Spleen (tissue), 11 donors: ENCODE measurements around the gene CSMD2. TPM values are rescaled to one million over a fixed set of nuclear protein-coding genes. Genes with fewer than 3 reads are reported as not detected.

Experiments used
- DNase-seq: peaks from one replicate; pipeline ENCODE4 v3.0.0-alpha.2; 2020
- H3K27ac ChIP-seq, 8 donors: fragments of 200-600 bp; sonication (generic) in 7 of 8; 1 replicate in 4 of 8; 2 replicates in 4 of 8; pipeline versions ENCODE4 v1.5.0 to v1.8.0; 2016 to 2021; ENCODE audit warnings: inconsistent platforms in 4 of 8, mild to moderate bottlenecking in 4 of 8, moderate library complexity in 1 of 8
- H3K27me3 ChIP-seq, 7 donors: fragments of 200-600 bp; sonication (generic) in 6 of 7; replicated peaks in 1 of 7; 1 replicate in 4 of 7; 2 replicates in 3 of 7; pipeline versions ENCODE4 v1.5.0 to v1.8.0; 2016 to 2021; ENCODE audit warnings: inconsistent platforms in 3 of 7, mild to moderate bottlenecking in 1 of 7
- H3K36me3 ChIP-seq, 6 donors: fragments of 200-600 bp; sonication (generic) in 5 of 6; 1 replicate in 4 of 6; 2 replicates in 2 of 6; pipeline versions ENCODE4 v1.5.0 to v1.8.0; 2016 to 2021; ENCODE audit warnings: inconsistent platforms in 2 of 6
- H3K4me1 ChIP-seq, 6 donors: fragments of 200-600 bp; sonication (generic) in 5 of 6; 1 replicate in 3 of 6; 2 replicates in 3 of 6; pipeline versions ENCODE4 v1.5.0 to v1.8.0; 2016 to 2021; ENCODE audit warnings: inconsistent platforms in 3 of 6
- H3K4me3 ChIP-seq, 8 donors: fragments of 200-600 bp; sonication (generic) in 7 of 8; 1 replicate in 4 of 8; 2 replicates in 4 of 8; pipeline versions ENCODE4 v1.5.0 to v1.8.0; 2016 to 2021; ENCODE audit warnings: inconsistent platforms in 4 of 8, mild to moderate bottlenecking in 4 of 8, moderate library complexity in 2 of 8
- H3K9me3 ChIP-seq, 8 donors: fragments of 200-600 bp; sonication (generic) in 7 of 8; 1 replicate in 4 of 8; 2 replicates in 4 of 8; pipeline versions ENCODE4 v1.5.0 to v1.8.0; 2016 to 2021; ENCODE audit warnings: inconsistent platforms in 4 of 8
- CTCF ChIP-seq, 11 experiments: fragments of 200-600 bp in 7 of 11; fragments of 450-650 bp in 4 of 11; sonication (generic) in 4 of 11; IDR thresholded peaks in 8 of 11; conservative IDR thresholded peaks in 3 of 11; 1 replicate in 7 of 11; 2 replicates in 4 of 11; pipeline versions ENCODE4 v1.4.0 to v1.8.0; 2016 to 2021; ENCODE audit warnings: antibody characterized with exemption in 11 of 11, inconsistent platforms in 4 of 11, mild to moderate bottlenecking in 1 of 11
- POLR2A ChIP-seq, 3 donors: fragments of 450-650 bp; IDR thresholded peaks; one replicate each; pipeline ENCODE4 v1.5.1; 2017; ENCODE audit warnings: antibody characterized with exemption in 3 of 3, mild to moderate bottlenecking in 1 of 3
- POLR2AphosphoS5 ChIP-seq, 3 donors: sonication (generic); formaldehyde crosslinking; IDR thresholded peaks; one replicate each; pipeline ENCODE4 v1.5.1; 2017; ENCODE audit warnings: antibody characterized with exemption in 3 of 3
- WGBS, 5 donors: extraction: QIAGEN DNeasy Blood & Tissue Kit in 3 of 5; methylation state at CpG; one replicate each; pipeline versions ENCODE4 v1.1.5 to v1.1.7; 2013 to 2018; 5-methylcytosine and 5-hydroxymethylcytosine counted together
- intact Hi-C: fragments of 100-400 bp; cut with DNase I; formaldehyde crosslinking; loops from one replicate; pipeline ENCODE4 v1.15.0; 2023; ENCODE audit warnings: low total_unique reads
- polyA plus RNA-seq, 3 donors: library from polyadenylated mRNA; stranded (reverse); fragments of 200-250 nt; gene quantifications; one replicate each; pipeline ENCODE4 v1.2.1, GENCODE V29; 2013
- total RNA-seq, 7 donors: library from RNA; depleted of rRNA in 3 of 7; stranded (reverse); fragments of >200 nt in 3 of 7; fragmentation: NEBNext Ultra II Directional in 4 of 7; extraction: Animal tissue kit (Norgen Biotek cat#: 25700) in 4 of 7; gene quantifications; one replicate each; pipeline versions ENCODE4 v1.1.0 to v1.2.1, GENCODE V29; 2016 to 2021
- donor health status: healthy with polysubstance abuse.
- donor health status: DM: no; HTN: no; CAD: no; lungs with moderate emphysema.
- donor health status: DM: no; HTN: no; CAD: no.
- donor health status: Bipolar disorder and iron deficiency.
- donor health status: healthy.
- donor health status: DM: no; HTN: no; CAD: no.
- donor health status: DM: yes; HTN: yes; CAD: no.

The CSMD2 gene
- total and polyA plus RNA-seq, 10 donors: 0.12 to 2.7 (median 0.96) TPM

DNA sequence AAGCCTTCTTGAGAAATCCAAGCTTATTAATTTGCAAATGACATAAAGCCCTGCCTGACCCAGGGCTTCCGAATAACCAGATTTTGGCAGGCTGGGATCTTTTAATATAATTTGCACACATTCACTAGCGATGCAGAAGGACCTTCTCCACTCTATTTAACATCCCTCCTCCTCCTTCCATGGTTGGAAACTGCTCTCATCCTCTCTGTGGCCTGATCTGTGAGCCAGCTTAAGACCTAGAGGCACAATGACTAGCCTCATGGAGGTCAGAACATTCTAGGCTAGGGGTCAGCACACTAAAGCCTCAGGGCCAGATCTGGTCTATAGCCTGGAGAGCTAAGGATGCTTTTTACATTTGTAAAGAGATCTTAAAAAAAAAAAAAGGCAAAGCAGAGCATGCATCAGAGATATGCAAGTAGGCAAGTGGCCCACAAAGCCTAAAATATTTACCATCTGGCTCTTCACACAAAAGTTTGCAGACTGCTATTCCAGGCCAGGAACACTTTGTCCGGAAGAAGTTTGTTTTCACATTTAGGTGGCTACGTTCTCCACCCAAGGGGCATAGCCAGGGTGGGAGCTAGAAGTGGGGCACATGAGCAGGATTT, 439.4 kb downstream of the CSMD2 start:
- Histone ChIP-seq H3K9me3 (no peaks in the 10 kb centered on the region), H3K4me3 (no peak overlapping the region), H3K36me3 (no peaks in the 10 kb centered on the region), H3K27me3 (no peaks in the 10 kb centered on the region), H3K27ac (no peak overlapping the region), H3K4me1 (no peaks in the 10 kb centered on the region)
- intact Hi-C loops: no loop called here
- DNase-seq: no peak
- 72 to 97% (median 83%) methylated on average over 3 to 4 of the region's 4 CpGs for WGBS, 5 donors
- TF ChIP-seq POLR2AphosphoS5 (IDR thresholded peaks at IDR 0.05) (no peak), POLR2A (IDR thresholded peaks at IDR 0.05) (no peak), CTCF (IDR thresholded peaks at IDR 0.05 in 8 of 11, conservative IDR thresholded peaks at IDR 0.05 in 3 of 11) (no peak)

DNA sequence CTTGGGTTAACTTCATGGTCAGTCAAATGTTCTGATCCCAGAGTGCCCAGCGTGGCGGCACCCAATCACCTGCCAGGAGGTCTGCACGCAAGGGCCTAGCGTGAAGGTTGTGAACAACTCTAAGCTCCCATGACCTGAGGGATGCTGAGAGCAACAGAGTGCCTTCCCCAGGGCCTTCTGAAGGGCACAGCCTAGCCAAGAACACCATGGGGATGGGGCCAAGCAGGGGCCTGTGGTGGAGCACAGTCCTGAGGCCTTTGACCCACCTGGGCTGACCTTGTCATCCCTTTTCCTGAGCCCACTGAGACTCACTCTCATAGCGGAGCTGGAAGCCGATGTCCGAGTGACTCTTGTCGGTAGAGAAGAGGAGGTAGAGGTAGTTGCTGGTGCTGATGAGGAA, 440.0 kb downstream of the CSMD2 start:
- no peaks in the 10 kb centered on the region for H3K4me1 ChIP-seq
- intact Hi-C loops: no loop called here
- no peaks in the 10 kb centered on the region for H3K27me3 ChIP-seq
- no peaks in the 10 kb centered on the region for H3K9me3 ChIP-seq
- TF ChIP-seq POLR2AphosphoS5 (IDR thresholded peaks at IDR 0.05) (no peak), CTCF (IDR thresholded peaks at IDR 0.05 in 8 of 11, conservative IDR thresholded peaks at IDR 0.05 in 3 of 11) (no peak), POLR2A (IDR thresholded peaks at IDR 0.05) (no peak)
- 92 to 100% (median 97%) methylated on average over 6 to 8 of the region's 8 CpGs for WGBS, 5 donors
- no peaks in the 10 kb centered on the region for H3K36me3 ChIP-seq
- no peak for DNase-seq
- no peak overlapping the region for H3K4me3 ChIP-seq
- no peak overlapping the region for H3K27ac ChIP-seq

DNA sequence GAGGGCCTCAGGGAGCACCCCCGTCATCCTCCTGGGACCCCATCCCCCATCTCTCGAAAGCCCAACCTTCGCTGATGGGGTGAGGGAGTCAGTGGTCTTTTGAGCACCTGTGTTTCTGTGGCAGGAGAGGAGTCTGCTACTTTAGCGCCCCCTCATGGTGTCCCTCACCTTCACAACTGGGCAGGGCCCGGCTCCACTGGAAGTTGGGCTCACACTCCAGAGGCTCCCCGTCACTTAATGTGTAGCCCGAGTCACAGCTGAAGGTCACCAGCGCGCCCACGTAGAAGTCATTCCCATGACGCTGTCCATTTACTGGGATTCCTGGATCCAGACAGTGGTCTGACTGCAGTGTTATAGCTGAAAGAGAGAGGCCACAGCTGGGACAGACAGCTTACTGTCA, 440.7 kb downstream of the CSMD2 start:
- intact Hi-C loops: no loop called here
- no peaks in the 10 kb centered on the region for H3K4me1 ChIP-seq
- no peaks in the 10 kb centered on the region for H3K36me3 ChIP-seq
- H3K27ac ChIP-seq: no peak overlapping the region
- H3K9me3 ChIP-seq: no peaks in the 10 kb centered on the region
- TF ChIP-seq POLR2AphosphoS5 (IDR thresholded peaks at IDR 0.05): no peak
- no peak for TF ChIP-seq POLR2A (IDR thresholded peaks at IDR 0.05)
- no peak for TF ChIP-seq CTCF (IDR thresholded peaks at IDR 0.05 in 8 of 11, conservative IDR thresholded peaks at IDR 0.05 in 3 of 11)
- WGBS, 5 donors: 87 to 94% (median 91%) methylated on average over 11 of the region's 11 CpGs
- no peak for DNase-seq
- no peaks in the 10 kb centered on the region for H3K27me3 ChIP-seq
- H3K4me3 ChIP-seq: no peak overlapping the region

DNA sequence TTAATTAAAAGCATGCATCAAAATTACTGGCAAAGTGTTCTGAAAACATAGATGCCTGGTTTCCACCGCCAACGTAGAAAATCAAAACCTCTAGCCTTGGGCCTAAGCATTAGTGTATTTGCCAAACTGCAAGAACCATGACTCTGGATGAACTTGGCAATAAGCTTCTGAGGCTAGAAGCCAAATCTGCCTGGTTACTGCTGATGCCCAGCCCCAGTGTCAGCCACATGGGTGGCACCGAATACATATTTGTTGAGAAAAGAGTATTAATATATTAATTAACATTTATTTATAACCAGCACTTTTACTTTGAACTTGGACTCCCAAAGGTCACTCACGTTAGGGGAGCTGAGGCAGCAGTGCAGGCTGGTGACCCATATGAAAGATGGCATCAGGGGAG, 441.8 kb downstream of the CSMD2 start:
- H3K9me3 ChIP-seq: no peaks in the 10 kb centered on the region
- WGBS, 5 donors: 86 to 94% (median 88%) methylated on average over 4 of the region's 4 CpGs
- no peaks in the 10 kb centered on the region for H3K27me3 ChIP-seq
- TF ChIP-seq POLR2AphosphoS5 (IDR thresholded peaks at IDR 0.05) (no peak), CTCF (IDR thresholded peaks at IDR 0.05 in 8 of 11, conservative IDR thresholded peaks at IDR 0.05 in 3 of 11) (no peak), POLR2A (IDR thresholded peaks at IDR 0.05) (no peak)
- H3K36me3 ChIP-seq: no peaks in the 10 kb centered on the region
- no peaks in the 10 kb centered on the region for H3K4me1 ChIP-seq
- no peak overlapping the region for H3K4me3 ChIP-seq
- intact Hi-C loops: no loop called here
- no peak overlapping the region for H3K27ac ChIP-seq
- DNase-seq: no peak
